Epithelial cell of proximal tubule (primary cell): ENCODE measurements around the gene TRUB1. TPM values are rescaled to one million over a fixed set of nuclear protein-coding genes. Genes with fewer than 3 reads are reported as not detected.
"Not testable (repeated sequence)": the region's sequence is repeated elsewhere in the genome, so short reads cannot be mapped to it uniquely, and the experiment has no call there.

Experiments used
- DNase-seq: peaks from one replicate; pipeline ENCODE4 v3.0.0-alpha.2; 2011; ENCODE audit warnings: low read depth
- H3K4me3 ChIP-seq: 2 replicates; pipeline ENCODE4 v1.5.1; 2011; ENCODE audit warnings: low read depth, mild to moderate bottlenecking, low read length
- total RNA-seq: library from RNA; depleted of rRNA; stranded (reverse); fragments of >200 nt; gene quantifications from 2 replicates; pipeline ENCODE4 v1.2.3, GENCODE V29; 2015
- TF ChIP-seq, protein P1 (sequence below): conservative IDR thresholded peaks from 2 replicates; pipeline ENCODE4 v1.5.1; 2012; ENCODE audit warnings: low read depth, mild to moderate bottlenecking, low read length

TRUB1 gene
- total RNA-seq: 41.4 and 53.7 TPM in 2 replicates

DNA sequence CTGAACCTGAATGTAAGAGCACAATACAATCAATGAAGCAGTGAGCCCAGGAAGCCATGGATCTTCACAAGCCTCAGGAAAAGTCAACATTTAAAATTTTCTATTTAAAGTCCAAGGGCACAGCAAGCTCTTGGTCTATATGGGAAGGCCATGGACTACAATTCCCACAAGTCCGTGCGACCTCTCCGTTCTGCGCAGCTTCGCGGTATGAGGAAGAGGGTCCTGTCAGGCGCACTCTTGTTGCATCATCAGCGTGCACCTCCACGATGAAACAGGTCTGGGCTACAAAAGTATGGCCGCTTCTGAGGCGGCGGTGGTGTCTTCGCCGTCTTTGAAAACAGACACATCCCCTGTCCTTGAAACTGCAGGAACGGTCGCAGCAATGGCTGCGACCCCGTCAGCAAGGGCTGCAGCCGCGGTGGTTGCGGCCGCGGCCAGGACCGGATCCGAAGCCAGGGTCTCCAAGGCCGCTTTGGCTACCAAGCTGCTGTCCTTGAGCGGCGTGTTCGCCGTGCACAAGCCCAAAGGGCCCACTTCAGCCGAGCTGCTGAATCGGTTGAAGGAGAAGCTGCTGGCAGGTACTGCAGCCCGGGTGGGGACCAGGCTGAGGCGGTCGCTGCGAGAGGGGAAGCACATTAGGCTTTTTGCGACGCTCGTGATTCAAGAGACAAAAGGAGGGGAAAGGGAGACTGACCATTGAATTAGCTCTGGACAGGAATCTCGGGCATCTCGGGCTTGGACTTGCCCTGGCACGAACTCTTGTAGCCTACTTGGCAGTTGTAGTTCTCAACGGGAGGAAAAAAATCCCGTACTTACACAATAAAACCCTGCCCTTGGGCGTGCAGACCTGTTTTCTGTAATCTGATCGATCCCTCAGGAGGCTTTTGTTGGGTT, at the start of gene TRUB1:
Gene TRUB1, plus strand, starts transcription at position 234 of the 894 bp plus-strand sequence. Its CDS starts 59 bp downstream, at position 293.
- peak; percentile 74 for DNase-seq
- TF ChIP-seq, protein P1, sequence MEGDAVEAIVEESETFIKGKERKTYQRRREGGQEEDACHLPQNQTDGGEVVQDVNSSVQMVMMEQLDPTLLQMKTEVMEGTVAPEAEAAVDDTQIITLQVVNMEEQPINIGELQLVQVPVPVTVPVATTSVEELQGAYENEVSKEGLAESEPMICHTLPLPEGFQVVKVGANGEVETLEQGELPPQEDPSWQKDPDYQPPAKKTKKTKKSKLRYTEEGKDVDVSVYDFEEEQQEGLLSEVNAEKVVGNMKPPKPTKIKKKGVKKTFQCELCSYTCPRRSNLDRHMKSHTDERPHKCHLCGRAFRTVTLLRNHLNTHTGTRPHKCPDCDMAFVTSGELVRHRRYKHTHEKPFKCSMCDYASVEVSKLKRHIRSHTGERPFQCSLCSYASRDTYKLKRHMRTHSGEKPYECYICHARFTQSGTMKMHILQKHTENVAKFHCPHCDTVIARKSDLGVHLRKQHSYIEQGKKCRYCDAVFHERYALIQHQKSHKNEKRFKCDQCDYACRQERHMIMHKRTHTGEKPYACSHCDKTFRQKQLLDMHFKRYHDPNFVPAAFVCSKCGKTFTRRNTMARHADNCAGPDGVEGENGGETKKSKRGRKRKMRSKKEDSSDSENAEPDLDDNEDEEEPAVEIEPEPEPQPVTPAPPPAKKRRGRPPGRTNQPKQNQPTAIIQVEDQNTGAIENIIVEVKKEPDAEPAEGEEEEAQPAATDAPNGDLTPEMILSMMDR: no peak
- H3K4me3 ChIP-seq: peak within 1 kb of the TSS; percentile 100

GRCh38 chr10:114893251-114893650, 44.7 kb upstream of the TRUB1 start:
- H3K4me3 ChIP-seq: no peak overlapping the region
- TF ChIP-seq, protein P1: no peak
- no peak for DNase-seq

DNA sequence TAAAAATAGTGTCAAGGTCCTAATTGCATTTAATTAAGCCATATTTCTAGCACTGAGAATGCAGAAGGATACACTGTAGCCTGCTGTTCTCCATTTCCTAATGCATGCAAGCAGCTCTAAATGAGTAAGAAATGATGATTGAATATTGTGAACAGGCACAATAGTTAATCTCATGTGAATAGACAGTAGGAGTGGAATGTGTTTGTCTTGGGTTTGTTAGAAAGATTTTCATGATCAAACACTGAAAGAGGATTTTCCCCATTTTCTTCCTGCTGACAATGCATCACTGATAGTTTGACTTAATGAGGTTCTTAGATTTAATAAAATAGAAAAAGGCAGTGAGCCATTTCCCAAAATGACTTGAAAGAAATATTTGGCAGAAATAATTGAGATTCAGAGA, 43.1 kb upstream of the TRUB1 start:
- H3K4me3 ChIP-seq: no peak overlapping the region
- TF ChIP-seq, protein P1: no peak
- DNase-seq: no peak

GRCh38 chr10:114897011-114897410, 41.0 kb upstream of the TRUB1 start:
- not testable (repeated sequence) for DNase-seq, H3K4me3 ChIP-seq

DNA sequence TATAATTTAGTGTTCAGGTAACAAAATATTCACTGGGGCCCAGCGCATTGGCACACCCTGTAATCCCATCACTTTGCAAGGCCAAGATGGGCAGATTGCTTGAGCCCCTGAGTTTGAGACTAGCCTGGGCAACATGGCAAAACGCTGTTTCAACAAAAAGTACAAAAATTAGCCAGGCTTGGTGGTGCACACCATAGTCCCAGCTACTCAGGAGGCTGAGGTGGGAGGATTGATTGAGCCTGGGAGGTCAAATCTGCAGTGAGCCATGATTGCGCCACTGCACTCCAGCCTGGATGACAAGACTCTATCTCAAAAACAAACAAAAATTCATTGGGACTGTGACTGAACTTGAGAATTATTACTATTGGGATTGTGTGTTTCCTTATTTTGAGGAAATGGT, 40.4 kb upstream of the TRUB1 start:
- H3K4me3 ChIP-seq: no peak overlapping the region
- DNase-seq: no peak
- TF ChIP-seq, protein P1: no peak

GRCh38 chr10:114899982-114900381, 38.0 kb upstream of the TRUB1 start:
- H3K4me3 ChIP-seq: no peak overlapping the region
- TF ChIP-seq, protein P1: no peak
- DNase-seq: no peak

DNA sequence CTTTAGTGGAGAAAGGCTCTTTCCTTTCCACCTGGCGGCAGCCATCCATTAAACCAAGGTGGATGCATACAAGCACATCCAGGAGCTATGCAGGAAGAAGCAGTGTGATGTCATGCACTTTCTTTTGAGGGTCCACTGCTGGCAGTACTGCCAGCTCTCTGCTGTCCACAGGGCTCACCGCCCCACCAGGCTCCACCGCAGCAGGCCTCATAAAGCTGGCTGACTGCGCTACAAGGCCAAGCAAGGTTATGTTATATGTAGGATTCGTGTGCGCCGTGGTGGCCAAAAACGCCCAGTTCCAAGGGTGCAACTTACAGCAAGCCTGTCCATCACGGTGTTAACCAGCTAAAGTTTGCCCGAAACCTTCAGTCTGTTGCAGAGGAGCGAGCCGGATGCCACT, 37.3 kb upstream of the TRUB1 start:
- no peak for DNase-seq
- H3K4me3 ChIP-seq: no peak overlapping the region
- TF ChIP-seq, protein P1: no peak
